Measurements from ENCODE around the gene USP34. TPM values are rescaled to one million over a fixed set of nuclear protein-coding genes. Genes with fewer than 3 reads are reported as not detected.

Gene USP34
- total and polyA plus RNA-seq, 2 of the 4 experiments (the other 2 are of a cell fraction) = 34.7 to 128 TPM

DNA sequence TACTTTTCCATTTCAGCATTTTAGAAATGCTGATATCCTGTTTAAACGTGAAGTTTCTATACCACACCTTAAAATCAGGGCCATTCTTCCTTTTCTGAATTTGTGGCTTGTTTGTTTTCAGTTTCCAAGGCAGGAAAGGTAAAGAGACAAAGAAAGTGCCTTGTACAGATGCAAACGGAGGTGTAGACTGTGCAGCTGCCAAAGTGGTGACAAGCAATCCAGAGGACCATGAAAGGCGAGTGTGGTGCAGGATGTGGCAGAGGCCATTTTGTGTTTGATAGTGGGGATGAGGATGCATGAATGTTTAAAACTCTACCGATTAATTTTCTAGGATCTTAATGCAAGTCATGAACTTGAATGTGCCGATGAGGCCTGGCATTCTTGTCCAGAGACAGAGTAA, 308.2 kb downstream of the USP34 start:
- Histone ChIP-seq H2BK15ac (ENCODE audit: low read depth, low read length) (no peak overlapping the region), H3K18ac (ENCODE audit: low read depth, low read length) (no peak overlapping the region), H4K8ac (ENCODE audit: low read depth in 2 of 2, low read length in 2 of 2) (no peak overlapping the region), H2BK5ac (ENCODE audit: low read depth, low read length, poor library complexity, severe bottlenecking) (no peak overlapping the region), H2BK120ac (ENCODE audit: low read depth, low read length) (no peak overlapping the region), H3K23ac (ENCODE audit: low read depth, low read length) (no peak overlapping the region), H3K27me3 (ENCODE audit: control insufficient read depth, insufficient read depth, low read length) (no peaks in the 10 kb centered on the region), H3K9me1 (ENCODE audit: insufficient read depth, low read length) (peaks cover 3% of the 10 kb centered on the region; the same call in 1 of the 2 replicates), H3K56ac (ENCODE audit: extremely low read depth, insufficient read depth, low read length) (no peak overlapping the region), H4K5ac (ENCODE audit: low read depth, low read length) (no peak overlapping the region), H4K20me1 (ENCODE audit: insufficient read depth, low read length) (no peaks in the 10 kb centered on the region), H2AK5ac (ENCODE audit: low read depth, low read length) (no peak overlapping the region), H3K4me2 (ENCODE audit: low read depth, low read length) (no peak overlapping the region), H3K9ac (ENCODE audit: low read depth, low read length) (no peak overlapping the region), H2AK9ac (replicated peaks; ENCODE audit: low read depth, low read length, poor library complexity) (no peak overlapping the region), H2AFZ (replicated peaks; ENCODE audit: low read length, poor library complexity) (no peak overlapping the region), H3K79me1 (ENCODE audit: low read depth in 1 of 2, low read length in 2 of 2) (no peaks in the 10 kb centered on the region; a peak in 1 of 4 replicates), H3K9me3 (ENCODE audit: control insufficient read depth, insufficient read depth, low read length) (no peaks in the 10 kb centered on the region), H3K27ac (ENCODE audit: insufficient read depth, low read length) (no peak overlapping the region), H3K4me3 (ENCODE audit: insufficient read depth, low read depth, low read length) (no peak overlapping the region), H3K36me3 (ENCODE audit: control insufficient read depth, insufficient read depth, low read length) (peaks cover 22% of the 10 kb centered on the region), H3K4ac (ENCODE audit: low read depth, low read length) (no peak overlapping the region), H4K91ac (ENCODE audit: insufficient read depth, low read depth, low read length) (no peak overlapping the region), H3K14ac (replicated peaks; ENCODE audit: low read depth, low read length) (no peak overlapping the region), H3K4me1 (ENCODE audit: control insufficient read depth, insufficient read depth, low read length) (no peaks in the 10 kb centered on the region), H2BK20ac (ENCODE audit: low read depth, low read length) (no peak overlapping the region)
- in situ Hi-C loops (cut with MboI; ENCODE audit: low sequenced_read_pairs) = no loop called here
- DNase-seq (no peak), ATAC-seq (ENCODE audit: low read depth) (no peak)
- CTCF ChIA-PET = no interaction called here
- BruUV-seq (replicated peaks) = no TSS peak
- dilution Hi-C loops (cut with HindIII; ENCODE audit: low sequenced_read_pairs, unreplicated experiment) = no loop called here
- TF ChIP-seq CEBPB (IDR thresholded peaks at IDR 0.05; ENCODE audit: low read depth, low read length) (no peak), MXI1 (IDR thresholded peaks at IDR 0.05; ENCODE audit: borderline replicate concordance, low read depth, low read length) (no peak), POLR2A (IDR thresholded peaks at IDR 0.05; ENCODE audit: low read depth, low read length) (no peak), ELK1 (IDR thresholded peaks at IDR 0.05; ENCODE audit: borderline replicate concordance, low read depth, low read length) (no peak), RCOR1 (IDR thresholded peaks at IDR 0.05; ENCODE audit: insufficient replicate concordance, low read length) (no peak), MAFK (IDR thresholded peaks at IDR 0.05; ENCODE audit: low read depth, low read length) (no peak), USF2 (IDR thresholded peaks at IDR 0.05; ENCODE audit: low read depth, low read length) (no peak), FOS (IDR thresholded peaks at IDR 0.05; ENCODE audit: low read depth, low read length) (no peak)
- intact Hi-C loops (cut with micrococcal nuclease) = no loop called here
- WGBS, 2 experiments (ENCODE audit: extremely low coverage in 2 of 2, insufficient read length in 1 of 2) = 93% methylated on average over 4 of the region's 5 CpGs; no CpG with 5 or more reads in 1 of the 2 experiments
- POLR2A ChIA-PET (ENCODE audit: unreplicated experiment) = no interaction called here

All from IMR-90 (cell line).